ENCODE results near the gene SH2D2A.

The SH2D2A gene

GRCh38 chr1:156858959-156859522, 42.4 kb upstream of the SH2D2A start, which contains the start of gene INSRR:
Gene INSRR, minus strand, starts transcription at chr1:156859117. Its CDS starts 496 bp downstream, at chr1:156858621.
- peak within 1 kb of the TSS; percentile 84 for H3K4me3 Mint-ChIP-seq
- peaks cover 73% of the 10 kb centered on the region for H3K4me1 Mint-ChIP-seq
- peak; percentile 44 for DNase-seq
- no peak within 1 kb of the TSS for H3K27ac Mint-ChIP-seq
- peaks cover 76% of the 10 kb centered on the region for H3K27me3 Mint-ChIP-seq (ENCODE audit: low read depth, poor library complexity)
- TF ChIP-seq CTCF (IDR thresholded peaks at IDR 0.05): no peak
- H3K36me3 Mint-ChIP-seq (ENCODE audit: low read depth): no peaks in the 10 kb centered on the region
- H3K9me3 Mint-ChIP-seq: no peaks in the 10 kb centered on the region

- H3K27me3 Mint-ChIP-seq (ENCODE audit: low read depth, poor library complexity): peaks cover 76% of the 10 kb centered on the region
- no peaks in the 10 kb centered on the region for H3K36me3 Mint-ChIP-seq (ENCODE audit: low read depth)
- DNase-seq: no peak
- peaks cover 73% of the 10 kb centered on the region for H3K4me1 Mint-ChIP-seq
- no peaks in the 10 kb centered on the region for H3K9me3 Mint-ChIP-seq
- H3K27ac Mint-ChIP-seq: no peak overlapping the region
- peak overlapping the region; percentile 82 for H3K4me3 Mint-ChIP-seq
- no peak for TF ChIP-seq CTCF (IDR thresholded peaks at IDR 0.05)
These were observed 41.9 kb upstream of the SH2D2A start for GRCh38 chr1:156858555-156858956.

GRCh38 chr1:156857532-156857931, 40.9 kb upstream of the SH2D2A start:
- H3K9me3 Mint-ChIP-seq: no peaks in the 10 kb centered on the region
- H3K4me3 Mint-ChIP-seq: no peak overlapping the region
- H3K36me3 Mint-ChIP-seq (ENCODE audit: low read depth): no peaks in the 10 kb centered on the region
- peaks cover 73% of the 10 kb centered on the region for H3K4me1 Mint-ChIP-seq
- no peak for DNase-seq
- H3K27me3 Mint-ChIP-seq (ENCODE audit: low read depth, poor library complexity): peaks cover 70% of the 10 kb centered on the region
- TF ChIP-seq CTCF (IDR thresholded peaks at IDR 0.05): no peak
- H3K27ac Mint-ChIP-seq: no peak overlapping the region

- H3K27me3 Mint-ChIP-seq (ENCODE audit: low read depth, poor library complexity): peaks cover 66% of the 10 kb centered on the region
- H3K36me3 Mint-ChIP-seq (ENCODE audit: low read depth): no peaks in the 10 kb centered on the region
- H3K27ac Mint-ChIP-seq: no peak overlapping the region
- no peaks in the 10 kb centered on the region for H3K9me3 Mint-ChIP-seq
- no peak for TF ChIP-seq CTCF (IDR thresholded peaks at IDR 0.05)
- H3K4me1 Mint-ChIP-seq: peaks cover 68% of the 10 kb centered on the region
- DNase-seq: no peak
- no peak overlapping the region for H3K4me3 Mint-ChIP-seq
These were observed 39.7 kb upstream of the SH2D2A start for GRCh38 chr1:156856282-156856785.

GRCh38 chr1:156854634-156855033, 38.0 kb upstream of the SH2D2A start:
- Mint-ChIP-seq H3K27ac (no peak overlapping the region), H3K9me3 (no peaks in the 10 kb centered on the region), H3K27me3 (ENCODE audit: low read depth, poor library complexity) (peaks cover 70% of the 10 kb centered on the region), H3K4me3 (peak overlapping the region; percentile 3), H3K36me3 (ENCODE audit: low read depth) (no peaks in the 10 kb centered on the region), H3K4me1 (peaks cover 62% of the 10 kb centered on the region)
- no peak for TF ChIP-seq CTCF (IDR thresholded peaks at IDR 0.05)
- no peak for DNase-seq

GRCh38 chr1:156853761-156854160, 37.1 kb upstream of the SH2D2A start:
- TF ChIP-seq CTCF (IDR thresholded peaks at IDR 0.05): no peak
- no peak overlapping the region for H3K4me3 Mint-ChIP-seq

More at GRCh38 chr1:156853761-156854160, 37.1 kb upstream of the SH2D2A start:
- peaks cover 71% of the 10 kb centered on the region for H3K27me3 Mint-ChIP-seq (ENCODE audit: low read depth, poor library complexity)
- H3K36me3 Mint-ChIP-seq (ENCODE audit: low read depth): no peaks in the 10 kb centered on the region
- no peak for DNase-seq
- H3K9me3 Mint-ChIP-seq: no peaks in the 10 kb centered on the region
- peaks cover 67% of the 10 kb centered on the region for H3K4me1 Mint-ChIP-seq
- H3K27ac Mint-ChIP-seq: no peak overlapping the region

Measured in nephron progenitor cell (in vitro differentiated cells).